Measurements from ENCODE around the gene WWOX. TPM values are rescaled to one million over a fixed set of nuclear protein-coding genes. Genes with fewer than 3 reads are reported as not detected.

Gene WWOX
- total RNA-seq, 1 donor from 2014 or later, result 43.2 TPM

DNA sequence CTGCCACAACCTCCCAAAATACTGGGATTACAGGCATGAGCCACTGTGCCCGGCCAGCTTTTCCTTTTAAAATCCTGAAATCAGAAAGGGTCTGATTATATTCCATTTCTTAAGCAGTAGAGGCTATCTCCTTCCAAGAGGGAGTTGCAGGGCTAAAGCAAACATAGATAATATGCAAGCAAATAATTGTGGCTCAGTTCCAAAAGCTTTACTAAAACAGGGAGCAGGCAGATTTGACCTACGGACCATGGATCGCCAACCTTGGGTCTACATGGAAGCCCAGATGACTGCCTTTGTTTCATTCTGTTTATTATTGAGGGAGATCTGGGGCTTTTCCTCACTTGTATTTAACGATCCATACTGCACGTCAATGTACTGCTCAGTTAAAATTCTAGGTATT lies 38.6 kb upstream of the WWOX start:
- TF ChIP-seq, protein P1, sequence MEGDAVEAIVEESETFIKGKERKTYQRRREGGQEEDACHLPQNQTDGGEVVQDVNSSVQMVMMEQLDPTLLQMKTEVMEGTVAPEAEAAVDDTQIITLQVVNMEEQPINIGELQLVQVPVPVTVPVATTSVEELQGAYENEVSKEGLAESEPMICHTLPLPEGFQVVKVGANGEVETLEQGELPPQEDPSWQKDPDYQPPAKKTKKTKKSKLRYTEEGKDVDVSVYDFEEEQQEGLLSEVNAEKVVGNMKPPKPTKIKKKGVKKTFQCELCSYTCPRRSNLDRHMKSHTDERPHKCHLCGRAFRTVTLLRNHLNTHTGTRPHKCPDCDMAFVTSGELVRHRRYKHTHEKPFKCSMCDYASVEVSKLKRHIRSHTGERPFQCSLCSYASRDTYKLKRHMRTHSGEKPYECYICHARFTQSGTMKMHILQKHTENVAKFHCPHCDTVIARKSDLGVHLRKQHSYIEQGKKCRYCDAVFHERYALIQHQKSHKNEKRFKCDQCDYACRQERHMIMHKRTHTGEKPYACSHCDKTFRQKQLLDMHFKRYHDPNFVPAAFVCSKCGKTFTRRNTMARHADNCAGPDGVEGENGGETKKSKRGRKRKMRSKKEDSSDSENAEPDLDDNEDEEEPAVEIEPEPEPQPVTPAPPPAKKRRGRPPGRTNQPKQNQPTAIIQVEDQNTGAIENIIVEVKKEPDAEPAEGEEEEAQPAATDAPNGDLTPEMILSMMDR (IDR thresholded peaks at IDR 0.05; ENCODE audit: unreplicated experiment), result no peak
- Mint-ChIP-seq H3K4me1 (ENCODE audit: low read depth) (peaks cover 11% of the 10 kb centered on the region), H3K36me3 (ENCODE audit: insufficient read depth) (peaks cover 2% of the 10 kb centered on the region), H3K27me3 (peaks cover 18% of the 10 kb centered on the region), H3K4me3 (ENCODE audit: low read depth) (no peak overlapping the region), H3K27ac (peak overlapping the region; percentile 62), H3K9me3 (ENCODE audit: low read depth) (peaks cover 3% of the 10 kb centered on the region)
- no peak for DNase-seq (ENCODE audit: low spot score, unreplicated experiment)

DNA sequence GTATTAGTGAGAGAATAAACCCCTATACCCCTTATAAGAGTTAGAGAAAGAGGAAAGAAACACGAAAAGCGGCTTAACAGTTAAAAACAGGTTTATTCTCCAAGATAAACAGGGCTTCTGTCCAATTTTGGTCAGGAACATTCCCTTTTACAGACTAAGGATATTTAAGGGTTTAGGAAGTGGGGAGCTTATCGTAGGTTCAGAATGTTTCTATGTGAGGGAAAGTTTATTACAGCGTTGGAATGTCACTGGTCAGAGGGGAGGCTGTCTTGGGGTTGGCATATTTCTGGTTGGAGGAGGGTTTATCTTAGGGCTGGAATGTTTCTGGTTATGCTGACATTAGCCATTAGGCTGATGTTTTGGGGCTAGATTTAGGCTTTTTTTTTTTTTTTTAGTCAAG lies 34.1 kb upstream of the WWOX start:
- no peak overlapping the region for H3K4me3 Mint-ChIP-seq (ENCODE audit: low read depth)
- no peaks in the 10 kb centered on the region for H3K9me3 Mint-ChIP-seq (ENCODE audit: low read depth)
- no peaks in the 10 kb centered on the region for H3K36me3 Mint-ChIP-seq (ENCODE audit: insufficient read depth)
- peaks cover 13% of the 10 kb centered on the region for H3K27me3 Mint-ChIP-seq
- TF ChIP-seq, protein P1 (IDR thresholded peaks at IDR 0.05; ENCODE audit: unreplicated experiment), result no peak
- H3K27ac Mint-ChIP-seq, result no peak overlapping the region
- DNase-seq (ENCODE audit: low spot score, unreplicated experiment), result no peak
- peaks cover 6% of the 10 kb centered on the region for H3K4me1 Mint-ChIP-seq (ENCODE audit: low read depth)

DNA sequence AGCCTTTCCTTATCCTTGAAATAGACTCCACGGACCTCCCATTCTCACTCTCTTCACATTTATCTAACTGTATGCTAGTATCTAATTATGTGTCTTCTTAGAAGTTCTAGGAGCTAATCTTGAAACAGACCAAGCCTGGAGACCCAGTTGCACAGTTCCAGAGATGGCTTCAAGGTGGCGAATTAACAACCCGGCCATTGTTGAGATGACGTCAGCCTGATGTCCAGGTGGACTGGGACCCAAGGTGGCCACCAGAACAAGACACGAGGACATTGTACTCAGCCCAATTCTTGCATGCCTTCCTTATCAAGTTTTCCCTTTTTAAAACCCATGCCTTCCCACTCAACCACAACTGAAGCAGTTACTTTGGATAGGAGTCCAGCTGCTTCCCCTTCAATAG lies 29.5 kb upstream of the WWOX start:
- H3K9me3 Mint-ChIP-seq (ENCODE audit: low read depth), result no peaks in the 10 kb centered on the region
- no peaks in the 10 kb centered on the region for H3K27me3 Mint-ChIP-seq
- H3K4me1 Mint-ChIP-seq (ENCODE audit: low read depth), result peaks cover 10% of the 10 kb centered on the region
- no peaks in the 10 kb centered on the region for H3K36me3 Mint-ChIP-seq (ENCODE audit: insufficient read depth)
- TF ChIP-seq, protein P1 (IDR thresholded peaks at IDR 0.05; ENCODE audit: unreplicated experiment), result no peak
- no peak overlapping the region for H3K27ac Mint-ChIP-seq
- no peak overlapping the region for H3K4me3 Mint-ChIP-seq (ENCODE audit: low read depth)
- no peak for DNase-seq (ENCODE audit: low spot score, unreplicated experiment)

DNA sequence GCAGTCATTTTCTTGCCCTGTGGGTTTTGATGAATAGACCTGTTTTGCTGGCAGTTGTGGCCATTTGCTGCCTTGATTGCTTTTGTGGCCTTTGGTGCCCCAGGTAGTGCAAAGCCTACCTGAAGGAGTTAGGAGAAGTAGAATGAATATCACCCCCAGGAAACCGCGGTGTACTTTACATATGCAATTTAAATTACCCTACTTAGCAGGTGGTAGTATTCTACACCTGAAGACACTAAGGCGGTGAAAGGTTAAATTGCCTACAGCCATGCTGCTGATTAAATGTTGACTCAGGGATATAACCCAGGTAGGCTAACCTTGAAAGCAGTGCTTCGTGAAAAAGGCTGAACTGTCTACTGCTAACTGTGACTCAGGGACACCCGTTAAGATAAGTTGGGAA lies 27.2 kb upstream of the WWOX start:
- DNase-seq (ENCODE audit: low spot score, unreplicated experiment), result no peak

DNA sequence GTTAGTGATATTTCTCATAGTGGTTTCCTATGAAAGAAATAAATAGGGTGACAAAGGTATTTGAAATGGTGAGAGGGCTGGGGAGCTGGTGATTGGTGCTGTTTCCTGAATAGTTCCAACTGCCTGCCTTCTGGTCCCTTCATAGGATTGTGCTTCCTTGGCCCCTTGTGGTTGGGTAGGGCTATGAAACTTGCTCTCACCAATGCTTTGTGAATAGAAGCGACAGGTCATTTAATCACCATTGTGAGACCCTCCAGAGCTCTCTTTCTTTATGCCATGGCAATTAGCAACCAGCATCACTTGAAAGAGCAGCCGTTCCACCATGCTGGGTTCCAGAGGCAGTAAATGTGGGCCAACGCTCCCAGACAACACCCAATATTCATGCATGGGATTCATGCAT lies 23.7 kb upstream of the WWOX start:
- H3K27me3 Mint-ChIP-seq, result peaks cover 17% of the 10 kb centered on the region
- H3K27ac Mint-ChIP-seq, result no peak overlapping the region
- no peaks in the 10 kb centered on the region for H3K36me3 Mint-ChIP-seq (ENCODE audit: insufficient read depth)
- no peaks in the 10 kb centered on the region for H3K9me3 Mint-ChIP-seq (ENCODE audit: low read depth)
- H3K4me1 Mint-ChIP-seq (ENCODE audit: low read depth), result peaks cover 10% of the 10 kb centered on the region
- DNase-seq (ENCODE audit: low spot score, unreplicated experiment), result no peak
- TF ChIP-seq, protein P1 (IDR thresholded peaks at IDR 0.05; ENCODE audit: unreplicated experiment), result no peak
- H3K4me3 Mint-ChIP-seq (ENCODE audit: low read depth), result no peak overlapping the region

More for the DNA sequence above, 27.2 kb upstream of the WWOX start:
- Mint-ChIP-seq H3K36me3 (ENCODE audit: insufficient read depth) (no peaks in the 10 kb centered on the region), H3K9me3 (ENCODE audit: low read depth) (no peaks in the 10 kb centered on the region), H3K4me1 (ENCODE audit: low read depth) (peaks cover 10% of the 10 kb centered on the region), H3K27me3 (no peaks in the 10 kb centered on the region), H3K27ac (peak overlapping the region; percentile 83), H3K4me3 (ENCODE audit: low read depth) (no peak overlapping the region)
- TF ChIP-seq, protein P1 (IDR thresholded peaks at IDR 0.05; ENCODE audit: unreplicated experiment), result no peak
